HFF-Myc (cell line): ENCODE results near the gene DLGAP1.

Experiments used
- DNase-seq: peaks from one replicate; pipeline ENCODE4 v3.0.0-alpha.2; 2011; ENCODE audit warnings: low read depth; ENCODE audit errors: extremely low read depth
- H3K4me3 ChIP-seq: replicated peaks from 2 replicates; pipeline ENCODE4 v1.5.1; 2011; ENCODE audit warnings: low read depth, mild to moderate bottlenecking, control low read depth, low read length
- CTCF ChIP-seq: IDR thresholded peaks from 2 replicates; pipeline ENCODE4 v1.5.1; 2012; ENCODE audit warnings: mild to moderate bottlenecking, low read depth, low read length, control low read depth; ENCODE audit errors: missing control alignments

DLGAP1 gene

DNA sequence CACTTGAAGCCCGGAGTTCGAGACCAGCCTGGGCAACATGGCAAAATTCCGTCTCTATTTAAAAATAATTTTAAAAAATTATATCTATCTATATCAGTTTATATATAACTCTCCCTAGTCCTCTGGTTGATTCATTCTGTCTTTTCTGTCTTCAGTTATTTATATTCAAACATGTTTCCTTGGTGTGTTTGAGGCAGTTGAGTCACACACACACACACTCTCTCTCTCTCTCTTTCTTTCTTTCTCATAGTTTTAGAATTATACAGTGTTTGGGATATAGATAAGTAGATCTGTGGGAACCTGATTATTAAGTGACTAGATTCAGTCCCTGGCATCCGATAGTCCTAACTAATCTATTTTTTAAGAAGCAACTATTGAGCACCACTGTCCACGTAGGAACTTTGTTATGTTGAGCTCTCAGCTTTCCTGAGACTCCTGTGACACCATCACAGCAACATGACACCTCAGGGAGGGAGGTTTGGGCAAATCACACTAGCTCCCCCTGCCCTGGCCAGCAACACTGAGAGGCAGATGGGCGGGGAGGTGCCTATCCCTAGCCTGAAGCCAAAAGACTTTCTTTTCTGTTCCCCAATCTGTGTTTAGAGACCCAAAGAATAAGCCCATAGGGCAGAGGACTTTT lies 482.7 kb downstream of the DLGAP1 start:
- no peak for TF ChIP-seq CTCF
- DNase-seq: no peak
- H3K4me3 ChIP-seq: no peak overlapping the region

GRCh38 chr18:3970929-3971328 lies 484.2 kb downstream of the DLGAP1 start:
- DNase-seq: no peak
- no peak overlapping the region for H3K4me3 ChIP-seq
- TF ChIP-seq CTCF: peak; percentile 21

DNA sequence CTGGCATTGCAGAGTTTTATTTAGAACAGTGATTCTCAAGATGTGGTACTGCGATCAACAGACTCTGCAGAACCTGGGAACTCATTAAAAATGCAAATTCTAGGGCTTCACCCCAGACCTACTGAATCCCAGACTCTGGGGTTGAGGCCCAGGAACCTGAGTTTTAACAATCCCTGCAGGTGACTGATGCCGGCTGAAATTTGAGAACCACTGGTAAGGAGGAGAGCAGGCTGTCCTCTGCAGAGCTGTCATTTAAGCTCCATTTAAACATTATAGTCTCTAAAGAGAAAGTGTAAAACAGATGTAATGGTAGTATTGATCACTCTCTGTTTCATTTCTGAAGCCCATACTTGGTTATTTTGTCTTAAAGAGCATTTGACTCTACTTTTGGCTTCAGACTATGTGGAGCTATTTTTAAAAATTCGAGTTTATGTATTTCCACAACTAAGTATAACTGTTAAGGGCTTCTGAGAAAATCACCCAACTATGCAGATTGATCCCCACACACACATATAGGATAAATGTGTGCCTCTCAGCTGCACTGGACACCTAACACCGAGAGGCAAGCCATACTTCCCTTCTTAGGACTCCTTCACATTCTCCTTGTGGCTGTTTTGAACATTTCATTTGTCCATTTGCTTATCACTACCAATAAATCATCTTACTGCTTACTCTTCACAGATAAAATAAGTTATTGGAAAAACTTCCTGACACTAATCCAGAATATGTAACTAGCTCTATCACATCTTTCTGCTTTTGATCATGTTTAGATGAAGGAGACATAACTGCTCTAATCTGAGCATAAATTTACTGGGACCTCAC lies 487.5 kb downstream of the DLGAP1 start:
- no peak for DNase-seq
- no peak for TF ChIP-seq CTCF
- H3K4me3 ChIP-seq: no peak overlapping the region

DNA sequence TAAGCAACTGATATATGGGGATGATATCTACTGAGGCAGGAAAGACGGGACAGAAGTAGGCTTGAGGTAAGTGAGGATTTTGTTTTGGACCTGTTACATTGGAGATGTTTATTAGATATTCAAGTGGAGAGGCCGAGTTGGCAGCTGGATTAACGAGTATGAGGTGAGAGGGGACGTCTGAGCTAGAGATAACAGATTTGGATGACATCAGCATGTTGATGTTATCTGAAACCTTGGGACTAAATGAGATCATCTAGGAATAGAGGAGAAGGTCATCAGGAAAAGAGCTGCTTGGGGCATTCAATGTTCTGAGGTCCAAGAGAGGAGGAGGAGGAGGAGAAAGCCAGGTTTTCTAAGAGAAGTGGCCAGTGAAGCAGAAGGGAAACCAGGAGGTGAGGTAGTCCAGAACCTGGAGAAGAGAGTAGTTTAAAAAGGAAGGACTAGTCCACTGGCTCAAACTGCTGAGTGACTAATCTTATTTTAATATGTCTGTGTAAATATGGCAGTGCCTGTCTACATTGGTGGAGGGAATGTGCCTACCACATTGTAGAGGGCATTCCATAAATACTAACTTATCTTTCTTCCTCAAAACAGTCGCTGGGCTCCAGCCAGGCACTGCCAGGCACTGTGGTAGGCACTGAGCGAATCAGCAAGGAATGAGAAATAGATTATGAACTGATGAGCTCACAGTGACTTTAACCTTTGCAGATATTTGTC lies 488.3 kb downstream of the DLGAP1 start:
- DNase-seq: no peak
- no peak for TF ChIP-seq CTCF
- H3K4me3 ChIP-seq: no peak overlapping the region

GRCh38 chr18:3966246-3966641 lies 488.9 kb downstream of the DLGAP1 start:
- no peak for TF ChIP-seq CTCF
- DNase-seq: no peak
- H3K4me3 ChIP-seq: no peak overlapping the region

DNA sequence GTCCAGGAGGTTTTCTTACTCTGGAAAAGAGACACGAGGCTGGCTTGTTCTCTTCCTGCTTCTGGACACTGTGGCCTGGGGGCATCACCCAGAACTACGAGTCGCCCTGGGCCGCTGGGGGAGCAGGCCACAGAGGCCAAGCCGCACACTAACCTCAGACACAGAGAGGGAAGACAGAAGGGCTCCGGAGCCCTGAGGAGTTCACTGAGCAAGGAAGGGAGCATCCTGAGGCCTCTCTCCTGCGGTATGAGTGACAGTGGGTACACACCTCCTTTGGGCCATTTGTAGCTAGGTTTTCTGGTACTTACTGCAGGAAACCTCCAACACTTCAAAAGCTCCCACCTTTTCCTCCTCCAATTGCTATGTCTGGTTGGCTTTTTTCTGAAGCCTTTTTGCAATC lies 494.1 kb downstream of the DLGAP1 start:
- no peak overlapping the region for H3K4me3 ChIP-seq
- no peak for TF ChIP-seq CTCF
- DNase-seq: no peak
